NCI-H446 (cell line): ENCODE results near the gene GEMIN8.
A peak's percentile ranks its signal among the peaks of the same experiment; 100 is the strongest.

Experiments
- DNase-seq, 2 experiments: peaks; one replicate each; lab custom pipeline; 2025; lab: John Stamatoyannopoulos, UW

Gene GEMIN8

DNA sequence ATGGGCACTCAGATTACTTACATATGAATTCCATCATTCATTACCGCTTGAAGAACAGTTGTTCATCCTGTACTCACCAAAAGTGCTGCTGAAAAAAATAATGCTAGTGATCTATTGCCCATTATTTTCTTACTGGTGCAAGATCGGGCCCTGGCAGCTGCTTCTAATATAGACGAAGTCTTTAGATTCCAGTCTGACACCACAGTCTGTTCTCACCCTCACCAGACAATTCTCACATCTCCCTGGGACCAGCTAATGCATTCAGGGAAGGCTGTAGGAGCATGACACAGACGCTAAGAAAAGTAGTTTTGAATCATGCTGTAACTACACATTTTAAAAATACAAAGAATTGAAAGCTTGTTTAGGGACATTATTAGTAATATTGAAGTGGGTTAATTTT is 13.8 kb downstream of the GEMIN8 start:
- DNase-seq = no peak

DNA sequence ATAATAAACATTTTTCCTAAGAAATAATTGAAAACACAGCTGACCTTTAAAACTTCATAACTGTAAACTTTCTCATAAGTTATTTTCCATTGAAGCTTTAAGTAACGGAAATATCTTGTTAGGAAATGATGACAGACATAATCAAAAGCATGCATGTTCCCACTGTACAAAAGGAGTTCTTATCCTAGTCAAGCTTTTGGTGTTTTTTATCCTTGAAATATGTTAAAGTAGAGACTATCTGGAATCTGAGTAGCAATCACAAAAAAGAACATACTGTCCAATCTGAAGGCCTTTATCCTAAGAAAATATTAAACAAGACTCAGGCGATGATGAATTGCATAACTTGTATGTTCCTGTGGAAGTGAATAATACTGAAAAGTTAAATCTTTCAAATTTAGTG is 14.4 kb downstream of the GEMIN8 start:
- no peak for DNase-seq

DNA sequence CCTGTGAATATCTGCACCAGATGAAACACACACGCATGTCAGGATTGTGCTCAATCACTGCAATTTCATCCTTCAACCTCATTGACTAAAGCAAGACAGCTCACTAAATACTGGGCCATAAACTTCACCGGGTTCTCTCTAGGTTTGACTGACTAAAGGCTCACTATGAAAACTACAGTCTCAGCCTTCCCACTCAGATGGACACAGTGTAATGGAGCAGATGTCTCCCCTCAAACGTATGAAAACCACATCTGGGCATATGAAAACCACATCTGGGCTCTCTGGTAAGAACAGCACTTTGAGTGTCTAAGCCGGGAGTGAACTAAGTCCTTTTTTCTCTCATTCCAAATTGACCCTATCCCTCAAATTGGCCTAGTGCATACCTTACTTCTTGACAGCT is 15.2 kb downstream of the GEMIN8 start:
- DNase-seq = no peak

DNA sequence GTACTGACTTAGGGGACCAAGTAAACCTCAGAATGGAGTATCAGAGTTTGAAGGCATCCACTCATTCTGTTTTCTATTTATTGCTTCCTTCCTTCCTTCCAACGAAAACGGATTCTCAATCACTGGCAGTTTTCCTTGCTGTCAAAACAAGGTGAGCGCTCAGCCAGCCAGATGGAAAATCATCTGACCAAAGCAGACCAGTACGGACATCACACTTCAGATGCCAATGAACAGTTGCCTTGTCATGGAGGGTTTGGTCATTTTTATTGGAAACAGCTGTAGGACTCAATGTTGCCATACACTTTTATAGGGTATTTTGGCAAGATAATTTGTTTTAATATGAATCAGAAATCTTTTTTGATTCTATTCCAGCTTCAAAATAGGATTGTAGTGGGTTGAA is 16.6 kb downstream of the GEMIN8 start:
- no peak for DNase-seq

DNA sequence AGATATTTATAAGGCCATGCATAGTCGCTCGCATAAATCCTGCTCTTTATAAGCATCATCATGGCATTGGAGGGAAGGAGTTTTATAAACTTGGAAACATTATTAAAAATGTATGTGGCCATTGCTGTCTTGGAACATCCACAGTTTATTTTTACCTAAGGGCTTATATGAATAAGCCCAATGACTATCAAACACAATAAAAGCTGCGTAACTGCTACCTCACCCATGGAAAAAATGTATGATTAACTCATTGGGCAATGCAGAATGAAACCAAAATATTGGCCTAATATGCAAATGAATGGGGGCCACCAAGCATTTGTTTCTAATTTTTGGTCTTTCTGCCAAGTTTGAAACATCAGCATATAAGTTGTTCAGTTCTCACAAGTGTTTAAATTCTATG is 19.1 kb downstream of the GEMIN8 start:
- DNase-seq = no peak

DNA sequence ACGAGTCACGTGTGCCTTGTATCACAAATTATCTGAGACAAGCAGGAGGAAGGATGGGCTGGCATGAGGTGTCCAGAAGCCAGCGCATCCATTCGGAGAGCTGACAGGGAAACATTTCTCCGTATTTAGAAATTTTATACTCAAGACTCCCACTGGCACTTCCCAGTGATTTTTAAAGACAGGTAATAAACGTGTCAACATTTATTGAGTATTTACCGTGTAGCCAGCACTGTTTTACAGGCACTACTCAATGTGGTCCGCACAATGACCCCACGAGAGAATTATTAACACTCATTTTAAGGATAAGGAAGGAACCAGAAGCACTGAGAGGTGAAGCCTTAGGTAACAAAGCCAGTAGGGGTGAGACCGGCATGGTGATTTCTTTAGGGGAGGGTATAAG is 23.2 kb downstream of the GEMIN8 start:
- no peak for DNase-seq

DNA sequence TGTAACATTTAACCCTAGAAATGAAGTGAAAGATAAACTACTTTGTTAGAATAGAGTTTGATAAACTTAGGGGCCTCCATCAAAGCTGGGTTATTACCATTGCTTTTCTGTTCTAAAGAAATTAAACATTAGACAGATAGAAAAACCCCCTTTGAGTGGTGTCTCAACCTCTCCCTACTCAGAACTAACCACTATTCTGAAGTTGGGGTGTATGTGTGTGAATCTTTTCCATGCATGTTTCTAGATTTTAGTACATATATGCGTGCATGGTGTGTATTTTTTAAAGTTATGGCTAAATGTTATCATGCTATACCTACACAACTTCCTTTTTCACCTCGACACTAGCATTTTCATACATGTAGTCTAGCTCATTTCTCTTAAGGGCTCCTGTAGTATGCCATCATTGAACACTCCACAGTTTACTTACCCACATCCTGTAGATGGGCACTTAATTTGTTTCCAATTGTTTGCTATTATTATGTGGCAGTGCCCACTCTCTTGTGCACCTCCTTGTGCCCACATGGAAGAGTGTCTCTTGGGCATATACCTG is 25.7 kb downstream of the GEMIN8 start:
- DNase-seq = no peak

DNA sequence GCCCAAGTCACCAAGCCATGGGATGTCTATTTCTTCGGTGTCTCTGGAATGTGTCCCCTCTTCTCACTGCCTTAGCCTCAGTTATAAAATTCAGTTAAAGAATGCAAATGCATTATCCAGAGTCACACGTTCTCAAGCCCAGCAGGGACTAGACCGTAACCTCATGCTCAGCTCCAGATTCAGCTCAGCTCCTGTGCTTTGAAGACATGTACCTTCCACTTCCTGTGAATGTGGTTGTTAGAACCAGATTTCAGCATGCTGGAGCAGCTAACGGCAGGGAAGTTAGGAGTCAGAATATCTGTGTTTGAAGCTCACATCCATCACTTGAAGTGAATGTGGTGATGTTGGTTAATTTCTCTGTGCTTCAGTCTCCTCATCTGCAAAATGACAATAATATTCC is 26.7 kb downstream of the GEMIN8 start:
- DNase-seq = no peak

DNA sequence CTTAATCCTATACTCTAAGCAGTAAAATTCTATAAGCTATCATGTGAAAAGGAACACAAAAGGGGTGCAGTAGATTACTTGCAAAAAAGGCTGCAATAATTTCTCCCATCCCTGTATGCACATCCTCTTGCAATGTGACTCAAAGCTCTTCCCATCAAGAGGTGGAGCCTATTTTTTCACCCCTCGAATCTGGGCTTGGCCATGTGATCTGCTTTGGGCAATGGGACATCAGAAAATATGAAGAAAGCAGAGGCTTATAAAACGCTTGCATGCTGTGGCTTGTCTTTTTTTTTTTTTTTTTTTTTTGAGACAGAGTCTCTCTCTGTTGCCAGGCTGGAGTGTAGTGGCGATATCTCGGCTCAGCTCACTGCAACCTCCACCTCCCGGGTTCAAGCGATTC is 33.0 kb downstream of the GEMIN8 start:
- DNase-seq = no peak

DNA sequence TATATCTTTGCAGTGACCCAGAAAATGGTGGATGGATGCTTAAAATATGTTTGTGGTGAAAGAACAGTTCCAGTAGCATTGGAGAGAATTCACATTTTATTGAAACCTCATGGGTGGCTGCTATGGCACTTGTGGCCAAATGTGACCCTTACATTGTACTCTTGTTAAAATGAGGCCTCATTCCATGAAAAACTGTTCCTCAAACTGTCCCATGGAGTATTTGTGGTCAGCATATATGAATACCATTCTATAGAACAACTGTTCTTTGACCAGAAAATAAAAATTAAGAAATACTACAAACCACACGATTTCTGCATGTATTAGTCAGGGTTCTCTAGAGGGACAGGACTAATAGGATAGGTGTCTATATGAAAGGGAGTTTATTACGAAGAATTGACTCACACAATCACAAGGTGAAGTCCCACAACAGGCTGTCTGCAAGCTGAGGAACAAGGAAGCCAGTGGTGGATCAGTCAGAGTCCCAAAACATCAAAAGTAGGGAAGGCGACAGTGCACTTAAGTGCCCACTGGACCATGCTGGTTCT is 35.1 kb downstream of the GEMIN8 start:
- no peak for DNase-seq

DNA sequence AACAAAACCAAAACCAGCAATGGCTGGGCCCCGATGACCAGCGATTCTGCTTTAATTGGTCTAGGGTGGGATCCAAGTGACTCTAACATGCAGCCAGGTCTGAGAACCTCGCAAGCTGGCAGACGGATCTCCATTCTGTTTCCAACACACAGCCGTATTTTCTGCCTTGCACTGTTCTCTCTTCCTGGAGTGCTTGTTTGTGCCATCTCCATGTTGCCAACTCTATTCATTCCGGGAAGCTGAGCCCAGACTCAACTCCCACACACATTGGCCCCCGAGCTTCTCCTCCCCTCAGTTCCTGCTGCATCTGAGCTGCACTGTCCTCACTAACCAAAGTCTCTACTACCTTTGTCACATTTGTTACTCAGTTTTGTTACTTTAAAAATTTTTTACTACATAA is 35.6 kb downstream of the GEMIN8 start:
- peak in 1 of 2 experiments; percentile 29 for DNase-seq

DNA sequence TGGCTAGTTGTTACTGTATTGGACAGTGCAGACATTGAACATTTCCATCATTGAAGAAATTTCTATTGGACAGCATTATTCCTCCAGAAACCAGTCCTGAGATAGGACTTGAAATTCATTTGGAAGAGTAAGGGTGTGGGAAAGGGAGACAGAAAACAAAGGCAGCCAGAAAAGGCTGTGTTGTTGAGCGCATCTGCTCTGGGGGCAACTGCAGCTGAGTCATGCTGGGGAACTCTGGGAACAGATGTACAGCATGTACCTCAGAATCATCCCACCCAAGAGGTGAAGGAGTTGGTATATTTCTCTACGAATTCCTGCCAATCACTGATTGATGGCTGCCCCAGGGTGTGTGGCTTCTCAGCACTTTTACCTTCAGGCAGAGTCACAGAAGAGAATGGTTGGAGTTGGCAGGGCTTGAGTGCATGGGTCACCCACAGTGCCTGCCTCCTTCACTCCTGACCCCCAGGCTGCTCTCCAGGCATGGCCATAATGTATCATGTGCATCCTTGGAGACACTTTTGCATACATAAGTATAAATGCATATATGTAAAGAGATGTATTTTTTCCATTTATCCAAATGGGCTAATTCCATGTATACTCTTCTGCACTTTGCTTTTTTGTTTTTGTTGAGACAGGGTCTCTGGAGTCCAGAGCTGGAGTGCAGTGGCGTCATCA is 39.4 kb downstream of the GEMIN8 start:
- DNase-seq = no peak

DNA sequence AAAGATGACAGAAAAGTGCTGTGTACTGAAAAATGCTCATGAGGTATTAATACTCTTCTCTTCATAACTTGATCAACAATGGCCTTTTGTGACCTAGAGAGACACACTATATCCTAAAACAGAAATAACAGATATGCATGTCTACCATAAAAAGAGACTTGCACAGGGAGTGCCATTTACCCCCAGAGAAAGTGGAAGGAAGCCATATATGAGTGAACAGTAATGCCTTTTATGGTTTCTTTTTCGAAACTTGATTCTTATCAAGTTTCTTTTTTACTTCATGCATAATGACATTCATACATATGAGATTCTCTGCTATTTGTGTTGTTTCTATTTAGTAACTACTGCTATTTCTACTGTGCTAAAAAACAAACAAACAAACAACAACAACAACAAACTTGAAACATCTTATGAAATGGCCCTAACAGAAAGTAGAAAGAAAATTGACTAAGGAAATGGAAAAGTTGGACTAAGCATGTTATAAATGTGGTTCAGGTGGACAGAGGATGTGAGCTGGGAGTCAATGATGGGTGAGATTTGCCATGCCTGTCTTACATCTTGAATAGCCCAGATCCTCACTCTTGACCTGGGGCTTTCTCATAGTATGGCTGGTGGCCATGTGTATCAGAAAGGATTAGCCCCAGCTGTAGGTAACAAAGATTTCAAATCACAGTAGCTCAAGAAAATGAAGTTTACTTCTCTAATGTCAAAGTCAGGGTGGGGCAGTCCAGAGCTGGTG is 43.8 kb downstream of the GEMIN8 start:
- DNase-seq = no peak

DNA sequence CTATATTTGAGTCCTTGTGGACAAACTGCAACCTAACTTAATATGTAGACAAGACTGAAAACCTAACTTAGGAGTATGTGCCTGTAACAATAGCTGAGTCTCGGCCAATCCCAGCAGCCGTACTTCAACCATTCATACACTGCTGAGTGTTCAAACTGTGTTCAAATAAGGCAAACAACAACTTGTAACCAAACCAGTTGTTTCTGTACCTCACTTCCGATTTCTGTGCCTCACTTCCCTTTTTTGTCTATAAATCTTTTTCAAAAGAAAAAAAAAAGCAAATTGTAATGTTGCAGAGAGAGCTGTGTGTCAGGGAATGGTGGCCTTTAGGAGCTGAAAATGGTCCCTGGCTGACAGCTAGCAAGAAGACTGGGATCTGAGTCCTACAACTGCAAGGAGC is 46.0 kb downstream of the GEMIN8 start:
- DNase-seq = no peak

DNA sequence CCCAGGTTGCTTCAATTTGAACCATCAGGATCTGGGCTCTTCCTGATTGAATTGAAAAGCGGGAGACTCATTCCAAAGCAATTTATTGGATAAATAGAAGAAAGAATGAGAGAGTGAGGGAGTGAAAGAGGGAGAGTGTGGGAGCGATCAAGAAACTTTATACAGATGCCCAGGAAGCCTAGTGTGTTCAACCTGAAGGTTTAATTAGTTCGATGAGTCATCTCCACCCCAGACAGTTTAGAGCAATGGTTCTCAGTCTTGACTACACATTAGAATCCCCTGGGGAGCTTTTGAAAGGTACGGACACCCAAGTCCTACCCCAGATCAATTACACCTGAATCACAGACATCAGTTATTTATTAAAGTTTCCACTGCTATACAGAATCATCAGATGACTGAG is 61.5 kb downstream of the GEMIN8 start:
- DNase-seq = no peak

DNA sequence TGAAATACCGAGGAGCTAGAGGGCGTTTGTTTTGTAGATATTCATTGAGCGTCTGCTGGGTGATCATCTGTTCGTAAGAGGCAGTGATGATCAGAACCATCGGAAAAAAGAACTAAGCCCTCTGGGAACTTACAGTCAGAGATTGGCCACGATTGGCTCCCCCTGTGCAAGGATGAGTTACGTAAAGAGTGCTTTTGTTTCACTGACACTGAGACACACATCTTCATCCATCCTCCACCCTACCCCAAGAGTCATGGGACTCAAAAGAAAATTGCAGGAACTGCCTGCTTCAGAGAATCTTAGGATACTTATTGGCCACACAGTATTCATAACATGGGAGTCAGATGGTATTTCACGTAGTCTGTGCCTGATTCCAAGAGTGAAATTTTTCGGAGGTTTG is 62.1 kb downstream of the GEMIN8 start:
- DNase-seq = no peak

DNA sequence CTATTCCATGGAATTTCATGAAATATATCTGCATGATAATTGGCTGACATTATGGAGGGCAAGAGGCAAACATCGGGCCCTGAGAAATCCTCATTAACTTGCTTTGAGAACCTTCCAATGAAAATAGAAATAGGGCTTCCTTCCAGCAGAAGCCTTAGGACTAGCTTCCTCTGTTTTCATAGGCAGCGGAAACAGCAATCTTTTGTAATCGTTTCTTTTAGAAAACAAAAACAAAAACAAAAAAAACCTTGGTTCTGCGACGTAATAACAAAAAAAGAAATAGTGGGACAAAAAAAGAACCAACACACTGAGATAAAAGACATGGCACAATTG is 62.9 kb downstream of the GEMIN8 start:
- DNase-seq = no peak

DNA sequence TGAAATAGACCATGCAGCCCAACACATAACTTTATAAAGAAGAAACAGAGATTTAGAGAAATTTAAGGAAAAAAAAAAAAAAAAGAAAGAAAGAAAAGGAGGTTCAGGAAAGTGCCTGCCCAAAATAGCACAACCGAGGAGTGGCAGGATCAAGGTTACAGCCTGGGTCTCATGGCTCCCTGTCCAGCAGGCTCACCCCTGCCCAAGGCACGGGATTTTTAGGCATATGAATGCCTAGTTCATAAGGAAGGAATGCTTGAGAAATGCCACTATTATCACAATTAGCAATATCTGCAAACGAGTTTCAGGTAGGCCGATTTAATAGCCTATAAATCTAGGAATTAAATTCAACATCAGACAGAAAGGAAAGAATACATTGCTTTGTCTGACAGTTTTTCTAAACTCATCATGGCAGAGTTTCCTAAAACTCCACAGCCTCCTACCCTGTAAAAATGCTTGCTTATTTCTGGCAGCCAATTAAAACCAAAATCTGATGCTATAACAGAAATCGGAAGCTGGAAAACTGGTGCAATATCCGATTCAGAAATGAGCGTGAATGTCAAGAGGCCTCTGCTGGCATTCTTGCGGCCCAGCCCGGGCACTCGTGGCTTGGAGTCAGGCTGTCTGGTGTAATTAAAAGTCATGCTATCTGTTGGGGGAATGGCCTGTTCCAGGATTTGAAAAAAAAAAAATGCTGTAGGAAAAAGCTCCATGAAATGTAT is 63.5 kb downstream of the GEMIN8 start:
- peak in 1 of 2 experiments; percentile 9 for DNase-seq

DNA sequence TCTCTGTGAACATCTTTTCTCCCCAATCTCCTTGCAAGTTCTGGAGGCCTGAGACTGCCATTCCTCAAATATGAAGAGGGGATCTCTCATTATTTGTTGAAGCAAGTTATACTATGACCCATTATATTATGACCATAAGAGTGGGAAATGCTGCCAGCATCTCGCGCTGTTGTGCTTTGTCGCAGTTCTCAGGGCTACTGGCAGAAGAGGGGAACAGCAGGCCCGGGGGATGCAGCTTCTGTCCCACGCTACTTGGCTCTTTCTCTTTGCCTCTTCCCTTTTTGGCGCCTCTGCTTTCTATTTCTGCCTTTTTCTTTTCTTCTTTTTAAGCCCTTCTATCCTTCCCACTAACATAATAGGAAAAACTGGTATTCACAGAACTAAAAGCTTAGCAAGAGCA is 64.2 kb downstream of the GEMIN8 start:
- DNase-seq = no peak

DNA sequence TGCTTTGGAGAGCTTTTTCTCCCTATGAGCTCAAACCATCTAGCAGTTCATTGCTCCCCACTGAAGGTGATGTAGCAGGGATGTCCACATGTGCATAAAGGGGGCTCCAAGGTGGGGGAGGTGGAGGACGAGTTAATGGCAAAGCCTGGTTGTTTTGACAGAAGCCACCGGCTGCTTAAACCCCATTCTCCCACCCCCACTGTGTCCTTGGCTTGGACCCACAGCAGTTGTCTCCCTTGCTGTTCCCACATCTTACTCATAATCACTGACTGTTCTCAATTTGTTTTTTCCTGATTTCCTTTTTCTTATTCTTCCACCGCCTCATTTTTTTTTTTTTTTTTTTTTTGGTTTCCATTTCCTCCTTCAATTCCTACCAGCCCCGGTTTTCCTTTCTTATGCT is 72.7 kb downstream of the GEMIN8 start:
- DNase-seq = no peak
